Right kidney (tissue), 1 donor: ENCODE results near the gene TOR4A.

ENCODE experiments used
- DNase-seq: peaks from one replicate; pipeline ENCODE4 v3.0.0-alpha.2; 2016

Gene TOR4A

DNA sequence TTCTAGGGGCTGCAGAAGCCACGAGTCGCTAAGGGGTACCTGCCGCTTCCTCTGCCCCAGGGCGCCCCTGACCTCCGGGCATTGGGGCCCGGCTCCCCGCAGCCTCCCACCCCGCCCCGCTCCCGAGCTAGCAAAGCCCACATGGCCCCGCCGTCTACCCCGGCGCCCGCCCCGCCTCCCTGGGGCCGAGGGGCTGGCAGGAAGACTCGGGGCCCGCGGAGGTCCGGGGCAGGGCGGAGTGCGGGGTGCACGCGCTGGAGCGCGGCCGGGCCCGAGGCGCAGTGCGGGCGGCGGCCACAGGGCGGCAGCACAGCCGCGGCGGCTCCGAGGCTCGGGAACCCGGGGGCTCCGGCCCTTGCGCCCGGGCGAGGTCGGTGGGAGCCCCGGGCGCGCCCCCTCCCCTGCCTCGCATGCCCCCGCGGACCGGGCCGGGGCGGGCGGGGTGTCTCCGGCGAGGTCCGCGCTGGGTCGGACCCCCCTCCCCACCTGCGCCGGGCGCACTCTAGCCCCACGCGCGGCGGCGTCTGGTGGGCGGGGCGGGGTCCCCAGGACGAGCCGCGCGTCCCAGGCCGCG, 17.8 kb downstream of the TOR4A start:
- peak; percentile 22 for DNase-seq

DNA sequence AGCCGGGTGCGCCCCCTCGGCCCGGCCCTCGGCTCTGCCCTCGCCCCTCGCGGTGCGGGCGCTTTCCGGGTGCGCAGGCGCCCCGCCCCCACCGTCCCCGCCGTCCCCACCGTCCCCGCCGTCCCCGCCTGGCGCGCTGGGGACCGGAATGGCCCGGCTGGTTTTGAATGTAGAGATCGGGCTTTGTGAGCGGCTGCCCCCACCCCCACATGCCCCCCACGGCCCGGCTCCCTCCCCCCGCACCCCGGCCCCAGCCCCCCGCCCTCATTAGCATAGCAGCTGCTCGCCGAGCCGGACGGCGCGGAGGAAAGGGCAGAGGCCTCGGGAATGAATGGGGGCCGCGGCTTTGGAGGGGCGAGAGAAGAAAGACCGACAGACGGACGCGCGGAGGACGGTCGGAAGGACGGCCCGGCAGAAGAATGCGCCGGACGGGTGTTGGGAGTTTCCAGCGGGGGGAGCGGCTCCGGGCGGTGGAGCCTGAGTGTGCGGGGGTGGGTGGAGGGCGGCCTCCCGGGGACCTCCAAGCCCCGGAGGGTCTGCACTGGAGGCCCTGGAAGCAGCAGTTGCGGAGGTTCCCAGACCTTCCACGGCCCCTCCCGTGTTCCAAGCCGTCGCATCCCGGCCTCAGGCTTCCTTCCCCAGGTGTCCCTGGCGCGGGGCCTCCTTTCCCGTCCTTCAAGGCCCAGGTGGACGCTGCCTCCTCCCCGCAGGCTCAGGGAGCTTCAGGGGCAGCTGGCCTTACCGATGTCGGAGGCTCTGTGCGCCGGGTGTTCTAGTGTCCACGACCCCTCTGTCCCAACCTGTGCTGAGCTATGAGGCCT, 18.5 kb downstream of the TOR4A start:
- peak; percentile 61 for DNase-seq

DNA sequence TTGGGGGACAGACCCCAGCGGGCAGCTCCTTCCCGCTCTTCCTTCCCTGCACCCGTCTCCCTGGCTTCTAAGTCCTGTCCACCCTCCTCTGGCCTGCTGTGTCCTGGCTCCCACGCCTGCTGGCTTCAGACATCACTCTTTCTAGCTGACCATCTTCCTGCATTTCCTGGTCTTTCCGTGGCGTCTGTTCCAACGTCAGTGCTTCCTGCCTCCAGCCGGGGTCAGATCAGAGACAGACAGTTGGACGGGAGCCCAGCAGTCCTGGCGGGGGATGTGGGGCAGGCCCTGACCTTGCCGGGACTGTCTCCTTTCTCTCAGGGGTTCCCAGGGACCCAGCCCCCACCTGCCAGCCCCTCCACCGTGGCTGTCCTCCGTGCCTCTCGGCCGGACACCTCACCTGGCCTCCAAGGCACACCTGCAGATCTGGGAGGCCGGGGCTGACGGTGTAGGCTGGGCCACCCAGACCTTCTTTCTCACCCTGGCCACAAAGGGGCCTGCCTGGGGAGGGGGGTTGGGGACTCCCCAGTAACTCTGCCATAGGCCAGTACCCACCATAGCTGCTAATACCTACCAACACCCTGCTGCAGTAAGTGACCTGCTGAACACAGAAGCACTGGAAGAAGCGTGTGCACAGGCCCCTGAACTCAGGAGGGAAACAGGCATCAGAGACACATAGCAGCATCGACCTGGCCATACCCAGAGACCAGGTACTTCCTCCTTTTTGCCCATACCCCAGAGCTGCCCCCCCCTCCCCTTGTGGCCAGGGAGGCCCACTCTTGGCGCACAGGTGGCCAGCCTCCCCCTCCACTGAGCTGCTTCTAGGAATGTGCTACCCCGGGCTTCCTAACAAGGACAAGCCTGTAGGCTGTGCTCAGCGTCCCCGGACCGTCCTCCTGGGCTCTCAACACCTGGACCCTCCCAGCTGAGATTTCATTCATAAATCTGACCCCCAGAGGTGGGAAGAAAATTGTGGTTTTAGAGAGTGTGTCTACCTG, 19.4 kb downstream of the TOR4A start:
- peak; percentile 17 for DNase-seq

DNA sequence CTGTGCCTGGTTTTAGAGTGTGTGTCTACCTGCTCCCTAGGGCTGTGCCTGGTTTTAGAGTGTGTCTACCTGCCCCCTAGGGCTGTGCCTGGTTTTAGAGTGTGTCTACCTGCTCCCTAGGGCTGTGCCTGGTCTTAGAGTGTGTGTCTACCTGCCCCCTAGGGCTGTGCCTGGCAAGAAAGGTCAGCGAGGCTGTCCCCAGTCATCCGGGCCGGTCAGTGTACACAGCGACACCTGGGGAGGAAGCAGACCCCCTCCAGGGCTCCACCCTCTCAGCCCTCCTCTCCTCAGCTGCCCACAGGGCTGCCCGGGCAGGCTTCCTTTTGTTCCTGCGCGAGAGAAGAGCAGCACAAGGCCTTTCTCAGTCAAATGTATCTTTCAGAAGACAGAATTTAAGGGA, 20.4 kb downstream of the TOR4A start:
- DNase-seq = peak; percentile 1

DNA sequence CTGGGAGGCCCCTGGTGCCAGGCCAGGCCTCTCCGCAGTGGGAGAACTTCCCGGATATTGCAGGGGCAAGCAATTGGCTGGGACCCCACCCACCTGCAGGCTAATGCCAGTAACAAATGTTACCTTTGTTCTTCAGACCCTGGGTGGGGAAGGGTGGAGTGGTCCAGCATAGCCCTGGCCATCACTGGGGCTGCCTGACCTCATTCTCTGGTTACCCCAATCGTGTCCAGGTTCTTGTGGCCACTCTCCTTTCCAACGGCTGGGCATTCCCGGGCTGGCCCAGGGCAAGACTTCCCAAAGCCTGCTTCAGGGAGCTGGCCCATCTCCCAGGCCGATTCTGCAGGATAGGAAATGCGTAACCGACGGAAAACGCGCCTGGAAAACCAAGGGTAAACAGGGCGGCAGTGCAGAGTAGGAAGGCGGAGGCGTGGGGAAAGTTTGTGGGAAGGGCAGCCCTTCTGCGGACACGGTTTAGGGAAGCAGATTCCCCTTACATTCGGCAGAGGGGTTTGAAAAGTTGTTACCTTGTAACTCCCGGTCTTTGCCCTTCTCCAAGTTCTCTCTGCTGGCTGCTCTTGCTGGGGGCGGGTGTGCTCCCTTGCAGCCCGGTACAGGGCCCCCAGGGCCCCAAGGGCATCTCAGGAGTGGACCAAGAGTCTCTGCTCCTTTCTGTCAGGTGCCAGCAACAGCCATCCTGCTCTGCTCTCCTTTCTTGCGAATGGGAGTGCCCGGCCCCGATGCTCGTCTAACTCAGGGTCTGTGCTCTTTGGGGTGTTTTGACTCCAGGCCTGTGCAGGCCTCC, 21.1 kb downstream of the TOR4A start:
- DNase-seq = peak; percentile 24

DNA sequence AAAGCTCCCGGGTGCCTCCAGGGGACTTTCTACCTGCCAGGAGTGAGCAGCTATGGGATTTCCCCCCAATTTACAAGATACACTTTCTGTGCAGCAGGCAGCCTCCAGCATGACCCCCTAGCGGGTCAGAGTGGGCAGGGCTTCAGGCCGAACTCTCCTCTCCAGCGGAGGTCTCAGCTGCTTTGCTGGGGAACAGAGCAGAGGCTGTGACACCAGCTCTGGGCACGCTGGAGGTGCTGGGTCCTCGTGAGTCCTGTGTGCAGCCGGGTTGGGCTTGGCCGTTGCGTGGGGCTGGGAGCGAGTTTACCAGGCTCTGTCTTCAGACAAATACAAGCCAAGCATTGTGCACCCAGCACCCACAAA, 21.7 kb downstream of the TOR4A start:
- no peak for DNase-seq

DNA sequence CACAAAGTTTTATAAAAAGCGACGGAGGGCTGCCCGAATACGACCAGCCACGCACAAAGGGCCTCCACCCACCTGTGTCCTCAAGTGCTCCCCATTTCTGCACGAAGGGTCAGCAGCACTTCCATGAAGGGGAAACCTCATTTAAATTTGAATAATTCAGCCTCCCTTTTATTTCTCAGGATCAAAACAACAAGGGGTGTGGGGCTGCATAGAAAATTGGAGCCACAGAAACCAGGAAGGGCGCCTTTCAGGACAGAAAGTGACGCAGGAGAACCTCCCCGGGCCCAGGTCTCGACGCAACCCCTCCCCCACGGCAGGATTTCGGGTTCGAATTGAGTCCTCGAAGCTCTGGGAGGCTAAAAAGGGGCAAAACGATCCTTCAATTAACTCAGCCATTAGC, 22.4 kb downstream of the TOR4A start:
- peak; percentile 20 for DNase-seq

DNA sequence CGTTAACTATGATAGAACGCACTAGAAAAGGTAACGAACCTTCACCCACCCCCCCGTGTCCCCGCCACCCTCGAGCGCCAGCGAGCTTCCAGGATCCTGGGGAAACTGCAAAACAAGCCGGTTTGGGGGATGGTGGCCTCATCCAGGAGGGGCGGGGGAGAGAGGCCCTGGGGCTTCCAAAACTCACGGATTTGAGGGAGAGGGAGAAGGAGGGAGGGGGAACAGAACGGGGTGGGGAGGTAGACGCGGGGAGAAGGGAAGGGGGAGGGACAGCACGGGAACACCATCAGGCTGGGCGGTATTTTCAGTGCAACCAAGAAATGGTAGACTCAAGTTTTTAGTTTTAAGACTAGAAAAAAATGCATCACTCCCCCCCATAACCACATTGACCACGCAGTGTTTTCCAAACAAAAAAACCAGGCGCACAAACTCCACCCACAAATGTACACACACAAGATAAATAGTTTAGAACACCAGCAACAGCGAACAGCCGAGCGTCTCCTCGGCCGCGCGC, 23.1 kb downstream of the TOR4A start:
- DNase-seq = no peak

DNA sequence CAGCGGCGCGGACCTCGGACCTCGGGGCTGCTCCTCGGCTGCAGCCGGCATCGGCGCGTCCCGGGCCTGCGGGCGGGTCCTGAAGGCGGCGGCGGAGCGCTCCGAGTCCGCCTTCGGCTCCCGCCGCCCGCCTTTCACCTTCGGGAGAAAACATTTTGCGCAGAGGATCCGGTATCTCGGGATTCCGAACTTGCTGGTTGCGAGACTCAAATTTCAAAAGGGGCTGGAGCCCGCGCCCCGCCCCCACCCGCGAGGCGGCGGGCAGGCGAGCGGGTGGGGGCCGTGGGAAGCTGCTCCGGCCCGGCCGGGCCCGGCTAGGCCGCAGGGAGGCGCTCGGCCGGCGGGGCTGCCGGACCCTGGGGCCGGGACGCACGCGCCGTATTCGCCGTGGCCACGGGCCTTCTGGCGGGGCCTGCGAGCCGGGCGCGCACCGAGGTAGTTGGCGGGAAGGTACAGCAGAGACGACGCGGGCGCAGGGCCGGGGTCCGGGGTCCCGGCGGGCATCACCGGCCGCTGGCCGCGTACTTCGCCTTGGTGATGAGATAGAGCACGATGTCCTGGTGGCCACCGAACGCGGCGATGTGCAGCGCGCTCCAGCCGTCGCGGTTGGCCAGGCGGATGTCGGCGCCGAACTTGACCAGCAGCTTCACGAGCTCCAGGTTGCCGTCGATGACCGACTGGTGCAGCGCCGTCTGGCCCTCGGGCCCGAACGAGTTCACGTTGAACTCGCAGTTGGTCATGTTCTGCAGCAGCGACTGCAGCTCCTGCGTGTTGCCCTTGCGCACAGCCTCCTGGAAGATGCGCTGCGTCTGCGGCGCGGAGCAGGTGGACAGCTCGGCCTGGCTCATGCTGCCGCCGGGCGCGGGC, 23.8 kb downstream of the TOR4A start:
- peak; percentile 94 for DNase-seq

DNA sequence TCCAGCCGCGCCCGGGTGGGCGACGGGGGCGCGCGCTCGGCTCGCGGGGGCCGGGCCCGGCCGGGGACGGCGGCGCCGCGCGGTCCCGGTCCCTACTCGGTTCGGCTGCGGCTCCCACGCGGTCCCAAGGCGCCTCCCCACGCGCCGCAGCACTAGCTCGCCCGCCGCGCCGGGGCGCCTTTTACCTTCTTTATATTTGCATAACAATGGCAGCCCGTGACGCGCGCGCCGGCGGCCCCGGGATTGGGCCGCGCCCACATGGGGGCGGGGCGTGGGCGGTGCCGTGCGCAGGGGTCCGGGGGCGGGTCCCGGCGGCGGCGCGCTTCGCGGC, 24.6 kb downstream of the TOR4A start, which contains the start of gene NRARP:
Gene NRARP (minus strand): TSS at position 154 of the 331 bp plus-strand sequence. CDS start 343 bp downstream, outside the sequence.
- no peak for DNase-seq

DNA sequence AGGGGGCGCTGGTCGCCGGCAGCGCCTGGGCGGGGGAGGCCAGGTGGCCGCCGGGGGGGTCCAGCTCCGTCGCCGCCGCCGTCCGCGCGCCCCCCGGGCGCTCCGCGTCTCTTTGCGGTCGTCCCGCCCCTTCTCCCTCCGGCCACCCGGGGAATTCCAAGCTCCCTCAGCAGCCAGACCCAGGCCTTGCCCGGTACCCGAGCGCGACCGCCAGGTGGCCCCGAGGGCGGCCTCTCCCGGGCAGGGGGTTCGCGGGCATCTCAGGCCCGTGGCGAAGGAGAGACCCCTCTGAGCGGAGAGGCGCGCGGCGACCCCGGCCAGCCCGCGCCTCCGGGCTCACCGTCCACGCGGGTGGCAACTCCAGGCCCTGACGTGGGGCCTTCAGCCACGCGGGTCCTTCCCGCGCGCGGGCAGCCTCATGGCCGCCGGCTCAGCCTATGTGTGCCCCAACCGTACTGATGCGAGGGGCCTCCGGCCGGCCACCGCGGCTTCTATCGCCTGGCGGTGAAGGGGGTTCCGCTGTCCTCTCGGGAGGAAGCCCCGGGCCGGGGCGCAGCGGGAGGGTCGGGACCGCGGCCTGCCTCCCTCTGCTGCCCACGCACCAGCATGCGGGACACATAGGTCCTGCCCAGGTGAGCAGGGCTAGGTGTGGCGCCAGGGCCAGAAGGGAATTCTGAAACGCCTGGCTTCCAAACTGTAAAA, 25.1 kb downstream of the TOR4A start:
- peak; percentile 89 for DNase-seq

DNA sequence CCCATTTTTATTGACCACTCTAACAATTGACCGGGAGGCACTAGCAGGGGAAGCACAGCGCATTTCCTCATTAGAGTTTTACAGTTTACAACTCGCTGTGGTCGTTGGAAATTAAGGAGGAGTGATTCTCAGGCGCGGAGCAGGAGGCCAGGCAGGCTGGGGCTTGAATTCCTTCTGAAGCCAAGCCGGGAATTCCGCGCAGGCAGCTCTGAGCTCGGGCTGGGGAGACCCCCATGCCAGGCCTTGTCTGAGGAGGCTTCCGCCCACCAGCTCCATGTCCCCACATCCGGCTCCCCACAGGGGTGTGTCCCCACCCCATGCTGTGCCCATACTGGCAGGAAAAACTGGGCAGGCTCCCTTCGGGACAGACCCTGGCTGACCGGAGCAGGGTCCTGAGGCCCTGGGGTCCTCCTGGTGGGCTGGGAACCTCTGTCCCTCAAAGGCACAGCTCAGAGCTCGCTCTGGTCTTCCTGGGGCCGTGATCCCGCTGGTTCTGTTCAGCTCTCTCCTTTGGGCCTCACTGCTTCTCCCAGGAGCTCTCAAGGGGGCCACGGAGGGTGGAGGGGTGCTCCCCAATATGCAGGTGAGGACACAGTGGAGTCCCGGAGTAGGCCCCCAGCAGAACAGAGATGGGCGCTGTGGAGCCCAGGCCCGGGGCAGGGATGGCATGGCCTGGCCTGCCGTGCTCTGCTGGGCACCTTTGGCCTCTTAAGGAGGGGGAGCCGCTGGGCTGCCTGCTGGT, 25.8 kb downstream of the TOR4A start:
- no peak for DNase-seq

DNA sequence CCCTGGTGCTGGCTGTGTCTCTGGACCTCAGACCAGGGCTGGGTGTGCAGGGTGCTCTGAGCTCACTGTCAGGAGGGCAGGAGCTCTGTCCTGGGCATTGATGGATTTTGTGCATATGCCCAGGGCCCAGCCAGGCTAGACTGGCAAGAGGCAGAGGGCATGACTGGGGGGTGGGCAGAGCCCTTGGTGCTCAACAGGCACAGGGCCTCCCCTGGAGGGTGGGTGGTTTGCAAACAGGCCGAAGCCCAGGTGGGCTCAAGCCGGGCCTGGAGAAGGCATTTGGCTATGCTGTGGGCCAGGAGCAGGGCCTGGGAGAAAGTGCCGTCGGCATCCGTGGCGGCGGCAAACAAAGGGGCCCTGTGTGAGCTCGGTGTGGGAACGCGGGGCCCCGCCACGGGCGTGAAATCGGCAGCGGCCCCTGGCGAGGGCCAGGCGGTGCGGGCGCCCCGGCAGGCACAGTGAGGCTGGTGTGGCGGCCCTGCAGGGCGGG, 26.4 kb downstream of the TOR4A start:
- peak; percentile 50 for DNase-seq

DNA sequence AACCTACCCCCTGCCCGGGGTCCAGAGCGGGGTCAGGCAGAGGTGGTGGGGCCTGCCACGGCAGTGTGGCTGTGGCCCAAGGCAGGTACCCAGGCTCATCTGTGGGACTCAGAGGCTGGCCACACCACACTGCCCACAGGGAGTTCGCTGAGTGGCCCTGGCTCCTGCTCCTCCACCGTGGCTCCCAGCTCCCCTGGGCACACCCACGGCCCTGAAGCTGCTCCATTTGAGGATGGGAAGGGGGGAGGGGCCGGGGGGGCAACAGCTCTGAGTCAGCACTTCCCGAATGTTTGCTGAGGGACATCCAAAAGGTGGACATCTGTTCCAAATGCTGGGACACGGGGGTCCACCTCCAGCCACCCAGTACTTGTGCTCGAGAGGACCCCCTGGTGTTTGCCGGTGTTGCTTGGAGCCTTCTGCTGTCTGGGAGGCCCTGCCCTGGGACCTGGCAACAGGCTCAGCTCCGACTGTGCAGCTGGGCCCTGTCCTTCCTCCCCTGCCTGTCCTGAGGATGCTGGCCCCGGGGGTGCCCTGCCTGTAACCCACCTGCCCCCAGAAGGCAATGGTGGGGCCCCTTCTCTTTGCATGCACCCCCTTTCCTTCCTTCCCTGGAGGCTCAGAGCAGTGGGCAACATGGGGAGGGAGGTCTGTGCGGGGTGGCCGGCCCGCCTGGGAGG, 27.0 kb downstream of the TOR4A start:
- DNase-seq = peak; percentile 65

DNA sequence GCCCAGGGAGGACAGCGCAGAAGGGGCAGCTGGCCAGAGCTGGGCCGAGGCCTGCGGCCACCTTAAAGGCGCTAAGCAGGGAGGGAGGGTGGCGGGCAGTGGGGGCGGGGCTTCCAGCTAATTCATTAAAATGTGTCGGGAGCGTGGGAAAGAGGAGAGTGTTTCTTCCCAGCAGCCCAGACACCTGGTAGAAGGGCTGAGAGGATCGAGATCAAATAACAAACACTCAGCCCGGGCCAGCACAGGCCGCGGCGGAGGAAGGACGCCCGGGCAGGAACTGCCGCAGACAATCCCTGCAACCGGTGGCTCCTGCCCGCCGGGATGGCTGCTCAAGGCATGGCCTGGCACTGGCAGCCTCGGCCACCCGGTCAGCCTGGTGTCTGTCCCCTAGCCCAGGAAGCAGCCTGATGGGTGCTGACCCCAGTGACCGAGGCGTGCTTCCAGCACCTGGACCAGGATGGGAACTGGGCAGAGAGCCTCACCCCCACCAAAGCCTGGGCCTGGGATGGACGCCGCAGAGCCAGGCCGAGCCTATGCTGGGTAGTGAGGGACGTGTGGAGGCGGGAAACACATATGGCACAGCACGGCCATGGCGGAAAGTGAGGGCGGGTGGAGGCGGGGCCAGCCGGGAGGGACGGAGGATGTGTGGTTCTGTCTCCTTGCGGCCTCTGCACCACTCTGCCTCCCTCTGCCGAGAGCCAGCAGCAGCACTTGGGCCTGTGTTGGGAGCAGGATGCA, 27.7 kb downstream of the TOR4A start:
- peak; percentile 79 for DNase-seq

DNA sequence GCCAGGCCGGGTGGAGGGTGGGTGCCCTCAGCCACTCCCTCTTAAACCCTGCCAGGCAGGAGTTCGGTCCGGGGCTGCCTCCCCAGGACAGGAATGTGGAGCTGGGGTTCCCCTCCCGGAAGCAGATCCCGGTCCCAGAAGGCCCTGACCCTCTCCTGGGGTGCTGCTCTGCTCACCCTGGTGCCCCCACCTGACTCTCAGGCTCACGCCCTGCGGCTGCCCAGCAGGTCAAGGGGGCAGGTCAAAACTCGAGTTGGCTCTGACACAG, 28.2 kb downstream of the TOR4A start:
- DNase-seq = no peak

DNA sequence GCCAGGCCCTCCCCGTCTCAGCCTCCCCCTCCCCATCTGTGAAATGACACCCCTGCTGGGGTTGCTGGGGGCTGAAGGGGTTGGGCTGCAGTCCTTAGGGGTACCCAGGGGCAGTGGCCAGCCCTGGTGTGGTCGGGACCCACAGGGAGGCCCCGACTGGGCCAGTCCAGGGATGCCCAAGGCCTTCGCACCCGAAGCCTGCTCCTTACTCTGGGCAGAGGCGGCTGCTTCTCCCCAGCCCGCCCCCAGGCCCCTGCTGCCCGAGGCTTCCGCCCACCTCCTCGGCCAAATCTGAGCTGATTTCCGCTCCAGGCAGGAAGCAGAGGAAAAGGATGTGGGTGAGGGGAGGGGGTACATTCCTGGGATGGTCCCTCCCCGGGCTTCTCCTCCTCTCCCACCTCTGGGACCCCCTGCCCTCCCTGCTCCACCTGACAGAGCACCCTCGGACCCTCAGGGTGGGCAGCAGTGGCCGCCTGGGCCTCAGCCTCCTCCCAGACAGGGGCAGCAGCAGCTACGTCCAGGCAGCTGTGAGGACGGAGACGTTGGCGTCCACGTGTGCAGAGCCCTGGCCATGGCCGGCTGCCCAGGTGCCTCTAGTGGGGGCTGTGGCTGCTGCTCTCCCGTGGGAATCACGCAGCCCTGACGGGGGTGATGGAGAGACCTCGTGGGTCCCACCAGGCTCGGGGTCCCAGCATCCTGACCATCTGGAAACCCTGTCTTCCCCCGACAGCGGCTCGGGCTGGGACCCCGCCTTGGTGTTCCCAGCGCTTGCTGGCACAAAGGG, 28.7 kb downstream of the TOR4A start:
- no peak for DNase-seq
